ENCODE data around the gene MBNL2. TPM values are rescaled to one million over a fixed set of nuclear protein-coding genes. Genes with fewer than 3 reads are reported as not detected.

MBNL2 gene
- total RNA-seq, 1 donor = 59.8 TPM

GRCh38 chr13:97390941-97391600 is 168.9 kb downstream of the MBNL2 start:
- H3K9me3 ChIP-seq (ENCODE audit: low read depth, low read length) = no peaks in the 10 kb centered on the region
- no peak overlapping the region for H3K4me3 ChIP-seq (ENCODE audit: low read length)
- no peaks in the 10 kb centered on the region for H3K27me3 ChIP-seq (ENCODE audit: insufficient read depth, low read length)
- peaks cover 28% of the 10 kb centered on the region for H3K4me1 ChIP-seq (ENCODE audit: insufficient read depth, low read length)

- no peaks in the 10 kb centered on the region for H3K9me3 ChIP-seq (ENCODE audit: low read depth, low read length)
- no peaks in the 10 kb centered on the region for H3K27me3 ChIP-seq (ENCODE audit: insufficient read depth, low read length)
- peaks cover 19% of the 10 kb centered on the region for H3K4me1 ChIP-seq (ENCODE audit: insufficient read depth, low read length)
- no peak overlapping the region for H3K4me3 ChIP-seq (ENCODE audit: low read length)
Observed at GRCh38 chr13:97392020-97392419, 169.9 kb downstream of the MBNL2 start.

- no peaks in the 10 kb centered on the region for H3K4me1 ChIP-seq (ENCODE audit: insufficient read depth, low read length)
- no peak overlapping the region for H3K4me3 ChIP-seq (ENCODE audit: low read length)
- no peaks in the 10 kb centered on the region for H3K9me3 ChIP-seq (ENCODE audit: low read depth, low read length)
- no peaks in the 10 kb centered on the region for H3K27me3 ChIP-seq (ENCODE audit: insufficient read depth, low read length)
Observed at GRCh38 chr13:97394542-97394941, 172.4 kb downstream of the MBNL2 start.

- H3K27me3 ChIP-seq (ENCODE audit: insufficient read depth, low read length) = no peaks in the 10 kb centered on the region
- no peaks in the 10 kb centered on the region for H3K4me1 ChIP-seq (ENCODE audit: insufficient read depth, low read length)
- no peak overlapping the region for H3K4me3 ChIP-seq (ENCODE audit: low read length)
- no peaks in the 10 kb centered on the region for H3K9me3 ChIP-seq (ENCODE audit: low read depth, low read length)
Observed at GRCh38 chr13:97395447-97396136, 173.5 kb downstream of the MBNL2 start.

- Histone ChIP-seq H3K4me3 (ENCODE audit: low read length) (no peak overlapping the region), H3K4me1 (ENCODE audit: insufficient read depth, low read length) (no peaks in the 10 kb centered on the region), H3K9me3 (ENCODE audit: low read depth, low read length) (no peaks in the 10 kb centered on the region), H3K27me3 (ENCODE audit: insufficient read depth, low read length) (no peaks in the 10 kb centered on the region)
Observed at GRCh38 chr13:97397267-97397666, 175.1 kb downstream of the MBNL2 start.

GRCh38 chr13:97401421-97401820 is 179.3 kb downstream of the MBNL2 start:
- Histone ChIP-seq H3K9me3 (ENCODE audit: low read depth, low read length) (no peaks in the 10 kb centered on the region), H3K4me3 (ENCODE audit: low read length) (no peak overlapping the region), H3K4me1 (ENCODE audit: insufficient read depth, low read length) (no peaks in the 10 kb centered on the region), H3K27me3 (ENCODE audit: insufficient read depth, low read length) (no peaks in the 10 kb centered on the region)

- Histone ChIP-seq H3K4me3 (ENCODE audit: low read length) (no peak overlapping the region), H3K9me3 (ENCODE audit: low read depth, low read length) (no peaks in the 10 kb centered on the region), H3K27me3 (ENCODE audit: insufficient read depth, low read length) (no peaks in the 10 kb centered on the region), H3K4me1 (ENCODE audit: insufficient read depth, low read length) (no peaks in the 10 kb centered on the region)
Observed at GRCh38 chr13:97403893-97404750, 182.0 kb downstream of the MBNL2 start.

GRCh38 chr13:97407540-97407939 is 185.4 kb downstream of the MBNL2 start:
- H3K9me3 ChIP-seq (ENCODE audit: low read depth, low read length) = no peaks in the 10 kb centered on the region

GRCh38 chr13:97408938-97409337 is 186.8 kb downstream of the MBNL2 start:
- Histone ChIP-seq H3K9me3 (ENCODE audit: low read depth, low read length) (no peaks in the 10 kb centered on the region), H3K4me1 (ENCODE audit: insufficient read depth, low read length) (no peaks in the 10 kb centered on the region), H3K27me3 (ENCODE audit: insufficient read depth, low read length) (peaks cover 5% of the 10 kb centered on the region), H3K4me3 (ENCODE audit: low read length) (no peak overlapping the region)

More at GRCh38 chr13:97407540-97407939, 185.4 kb downstream of the MBNL2 start:
- Histone ChIP-seq H3K4me3 (ENCODE audit: low read length) (no peak overlapping the region), H3K27me3 (ENCODE audit: insufficient read depth, low read length) (peaks cover 5% of the 10 kb centered on the region), H3K4me1 (ENCODE audit: insufficient read depth, low read length) (no peaks in the 10 kb centered on the region)

GRCh38 chr13:97411984-97412383 is 189.9 kb downstream of the MBNL2 start:
- no peaks in the 10 kb centered on the region for H3K9me3 ChIP-seq (ENCODE audit: low read depth, low read length)
- H3K4me1 ChIP-seq (ENCODE audit: insufficient read depth, low read length) = no peaks in the 10 kb centered on the region

GRCh38 chr13:97413694-97414093 is 191.6 kb downstream of the MBNL2 start:
- Histone ChIP-seq H3K4me1 (ENCODE audit: insufficient read depth, low read length) (no peaks in the 10 kb centered on the region), H3K27me3 (ENCODE audit: insufficient read depth, low read length) (peaks cover 5% of the 10 kb centered on the region), H3K4me3 (ENCODE audit: low read length) (no peak overlapping the region), H3K9me3 (ENCODE audit: low read depth, low read length) (no peaks in the 10 kb centered on the region)

More at GRCh38 chr13:97411984-97412383, 189.9 kb downstream of the MBNL2 start:
- H3K4me3 ChIP-seq (ENCODE audit: low read length) = no peak overlapping the region
- peaks cover 5% of the 10 kb centered on the region for H3K27me3 ChIP-seq (ENCODE audit: insufficient read depth, low read length)

- H3K4me1 ChIP-seq (ENCODE audit: insufficient read depth, low read length) = no peaks in the 10 kb centered on the region
- H3K27me3 ChIP-seq (ENCODE audit: insufficient read depth, low read length) = peaks cover 5% of the 10 kb centered on the region
- no peak overlapping the region for H3K4me3 ChIP-seq (ENCODE audit: low read length)
- no peaks in the 10 kb centered on the region for H3K9me3 ChIP-seq (ENCODE audit: low read depth, low read length)
Observed at GRCh38 chr13:97414392-97414791, 192.3 kb downstream of the MBNL2 start.

GRCh38 chr13:97417698-97418097 is 195.6 kb downstream of the MBNL2 start:
- Histone ChIP-seq H3K27me3 (ENCODE audit: insufficient read depth, low read length) (no peaks in the 10 kb centered on the region), H3K4me1 (ENCODE audit: insufficient read depth, low read length) (no peaks in the 10 kb centered on the region), H3K4me3 (ENCODE audit: low read length) (no peak overlapping the region), H3K9me3 (ENCODE audit: low read depth, low read length) (no peaks in the 10 kb centered on the region)

- Histone ChIP-seq H3K27me3 (ENCODE audit: insufficient read depth, low read length) (peaks cover 4% of the 10 kb centered on the region), H3K4me1 (ENCODE audit: insufficient read depth, low read length) (no peaks in the 10 kb centered on the region), H3K9me3 (ENCODE audit: low read depth, low read length) (no peaks in the 10 kb centered on the region), H3K4me3 (ENCODE audit: low read length) (no peak overlapping the region)
Observed at GRCh38 chr13:97422118-97423054, 200.3 kb downstream of the MBNL2 start.

All from mononuclear cell (primary cell).